Thyroid gland (tissue), 4 donors: ENCODE data around the gene PTPN22.

ENCODE experiments used
- POLR2A ChIP-seq, 2 donors: fragments of 450-650 bp; IDR thresholded peaks; one replicate each; pipeline ENCODE4 v1.6.1; 2017; ENCODE audit warnings: antibody characterized with exemption in 2 of 2, mild to moderate bottlenecking in 2 of 2, moderate library complexity in 1 of 2
- TF ChIP-seq, protein P1 (sequence below), 6 experiments: fragments of 200-600 bp in 3 of 6; fragments of 450-650 bp in 3 of 6; sonication (generic) in 3 of 6; IDR thresholded peaks; one replicate each; pipeline ENCODE4 v1.5.1; 2016 to 2019; ENCODE audit warnings: antibody characterized with exemption in 6 of 6, mild to moderate bottlenecking in 2 of 6, inconsistent platforms in 1 of 6, moderate library complexity in 1 of 6

DNA sequence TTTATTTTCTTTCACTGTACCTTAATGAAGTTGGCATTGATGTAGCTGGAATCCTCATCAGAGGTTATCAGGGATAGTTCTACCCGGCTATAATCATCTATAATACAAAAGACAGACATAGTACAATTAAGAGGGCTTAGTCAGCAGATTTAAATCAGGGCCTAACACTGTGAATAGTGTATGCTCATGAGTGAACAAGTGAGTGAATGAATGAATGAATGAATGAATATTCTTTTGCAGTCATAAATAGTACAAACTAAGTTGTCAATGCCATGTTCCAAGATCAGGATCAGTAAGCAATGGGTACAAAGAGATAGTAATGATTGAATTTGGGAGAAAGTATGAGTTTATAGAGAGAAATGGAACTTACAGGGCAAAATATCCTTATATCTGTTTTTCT, 12.5 kb downstream of the PTPN22 start:
- TF ChIP-seq POLR2A (IDR thresholded peaks at IDR 0.05): no peak
- TF ChIP-seq, protein P1, sequence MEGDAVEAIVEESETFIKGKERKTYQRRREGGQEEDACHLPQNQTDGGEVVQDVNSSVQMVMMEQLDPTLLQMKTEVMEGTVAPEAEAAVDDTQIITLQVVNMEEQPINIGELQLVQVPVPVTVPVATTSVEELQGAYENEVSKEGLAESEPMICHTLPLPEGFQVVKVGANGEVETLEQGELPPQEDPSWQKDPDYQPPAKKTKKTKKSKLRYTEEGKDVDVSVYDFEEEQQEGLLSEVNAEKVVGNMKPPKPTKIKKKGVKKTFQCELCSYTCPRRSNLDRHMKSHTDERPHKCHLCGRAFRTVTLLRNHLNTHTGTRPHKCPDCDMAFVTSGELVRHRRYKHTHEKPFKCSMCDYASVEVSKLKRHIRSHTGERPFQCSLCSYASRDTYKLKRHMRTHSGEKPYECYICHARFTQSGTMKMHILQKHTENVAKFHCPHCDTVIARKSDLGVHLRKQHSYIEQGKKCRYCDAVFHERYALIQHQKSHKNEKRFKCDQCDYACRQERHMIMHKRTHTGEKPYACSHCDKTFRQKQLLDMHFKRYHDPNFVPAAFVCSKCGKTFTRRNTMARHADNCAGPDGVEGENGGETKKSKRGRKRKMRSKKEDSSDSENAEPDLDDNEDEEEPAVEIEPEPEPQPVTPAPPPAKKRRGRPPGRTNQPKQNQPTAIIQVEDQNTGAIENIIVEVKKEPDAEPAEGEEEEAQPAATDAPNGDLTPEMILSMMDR (IDR thresholded peaks at IDR 0.05): no peak
